ENCODE results near the gene PLCH1.

Gene PLCH1

GRCh38 chr3:155664925-155665695 is 79.8 kb downstream of the PLCH1 start:
- no peak overlapping the region for H2AFZ ChIP-seq (ENCODE audit: low read depth, low read length)
- no peaks in the 10 kb centered on the region for H4K20me1 ChIP-seq (ENCODE audit: insufficient read depth, low read length)
- H3K27me3 ChIP-seq (ENCODE audit: low read depth, low read length), result no peaks in the 10 kb centered on the region
- no peak overlapping the region for H3K4me3 ChIP-seq (ENCODE audit: low read length)
- no peaks in the 10 kb centered on the region for H3K9me3 ChIP-seq (ENCODE audit: insufficient read depth, low read length)
- no peaks in the 10 kb centered on the region for H3K79me2 ChIP-seq (ENCODE audit: low read length)
- H3K27ac ChIP-seq (ENCODE audit: low read length), result no peak overlapping the region
- H3K4me1 ChIP-seq (ENCODE audit: low read length), result peaks cover 9% of the 10 kb centered on the region
- no peak overlapping the region for H3K4me2 ChIP-seq (ENCODE audit: low read length)
- no peaks in the 10 kb centered on the region for H3K36me3 ChIP-seq (replicated peaks; ENCODE audit: low read depth, low read length)
- no peak for TF ChIP-seq CTCF (IDR thresholded peaks at IDR 0.05; ENCODE audit: low read depth, low read length)
- TF ChIP-seq EZH2phosphoT487 (IDR thresholded peaks at IDR 0.05; ENCODE audit: low read depth), result no peak
- no peak overlapping the region for H3K9ac ChIP-seq (ENCODE audit: low read length)

GRCh38 chr3:155663467-155664212 is 81.2 kb downstream of the PLCH1 start:
- Histone ChIP-seq H3K4me3 (ENCODE audit: low read length) (no peak overlapping the region), H3K27ac (ENCODE audit: low read length) (no peak overlapping the region), H4K20me1 (ENCODE audit: insufficient read depth, low read length) (no peaks in the 10 kb centered on the region), H3K9me3 (ENCODE audit: insufficient read depth, low read length) (no peaks in the 10 kb centered on the region), H3K9ac (ENCODE audit: low read length) (no peak overlapping the region), H3K79me2 (ENCODE audit: low read length) (no peaks in the 10 kb centered on the region), H2AFZ (ENCODE audit: low read depth, low read length) (no peak overlapping the region), H3K36me3 (replicated peaks; ENCODE audit: low read depth, low read length) (no peaks in the 10 kb centered on the region), H3K4me1 (ENCODE audit: low read length) (peaks cover 9% of the 10 kb centered on the region), H3K27me3 (ENCODE audit: low read depth, low read length) (no peaks in the 10 kb centered on the region), H3K4me2 (ENCODE audit: low read length) (no peak overlapping the region)
- no peak for TF ChIP-seq CTCF (IDR thresholded peaks at IDR 0.05; ENCODE audit: low read depth, low read length)
- TF ChIP-seq EZH2phosphoT487 (IDR thresholded peaks at IDR 0.05; ENCODE audit: low read depth), result no peak

- no peaks in the 10 kb centered on the region for H4K20me1 ChIP-seq (ENCODE audit: insufficient read depth, low read length)
- no peak overlapping the region for H3K9ac ChIP-seq (ENCODE audit: low read length)
- no peak overlapping the region for H3K27ac ChIP-seq (ENCODE audit: low read length)
- no peaks in the 10 kb centered on the region for H3K36me3 ChIP-seq (replicated peaks; ENCODE audit: low read depth, low read length)
- H3K4me1 ChIP-seq (ENCODE audit: low read length), result peaks cover 9% of the 10 kb centered on the region
- H3K4me3 ChIP-seq (ENCODE audit: low read length), result no peak overlapping the region
- H2AFZ ChIP-seq (ENCODE audit: low read depth, low read length), result no peak overlapping the region
- TF ChIP-seq EZH2phosphoT487 (IDR thresholded peaks at IDR 0.05; ENCODE audit: low read depth) (no peak), CTCF (IDR thresholded peaks at IDR 0.05; ENCODE audit: low read depth, low read length) (no peak)
- no peaks in the 10 kb centered on the region for H3K27me3 ChIP-seq (ENCODE audit: low read depth, low read length)
- H3K9me3 ChIP-seq (ENCODE audit: insufficient read depth, low read length), result no peaks in the 10 kb centered on the region
- H3K4me2 ChIP-seq (ENCODE audit: low read length), result no peak overlapping the region
- no peaks in the 10 kb centered on the region for H3K79me2 ChIP-seq (ENCODE audit: low read length)
Observed at GRCh38 chr3:155661760-155662159, 83.1 kb downstream of the PLCH1 start.

- Histone ChIP-seq H3K4me2 (ENCODE audit: low read length) (no peak overlapping the region), H3K9ac (ENCODE audit: low read length) (no peak overlapping the region), H3K9me3 (ENCODE audit: insufficient read depth, low read length) (no peaks in the 10 kb centered on the region), H3K79me2 (ENCODE audit: low read length) (no peaks in the 10 kb centered on the region), H3K4me1 (ENCODE audit: low read length) (peaks cover 9% of the 10 kb centered on the region), H3K27ac (ENCODE audit: low read length) (no peak overlapping the region), H4K20me1 (ENCODE audit: insufficient read depth, low read length) (no peaks in the 10 kb centered on the region), H3K4me3 (ENCODE audit: low read length) (no peak overlapping the region), H3K36me3 (replicated peaks; ENCODE audit: low read depth, low read length) (no peaks in the 10 kb centered on the region), H2AFZ (ENCODE audit: low read depth, low read length) (no peak overlapping the region), H3K27me3 (ENCODE audit: low read depth, low read length) (no peaks in the 10 kb centered on the region)
- TF ChIP-seq CTCF (IDR thresholded peaks at IDR 0.05; ENCODE audit: low read depth, low read length), result no peak
- no peak for TF ChIP-seq EZH2phosphoT487 (IDR thresholded peaks at IDR 0.05; ENCODE audit: low read depth)
Observed at GRCh38 chr3:155661042-155661441, 83.8 kb downstream of the PLCH1 start.
